H54 (cell line): ENCODE measurements around the gene ENDOV.

ENCODE experiments used
- DNase-seq: peaks from one replicate; pipeline ENCODE4 v3.0.0; 2011; ENCODE audit warnings: low spot score, mixed read lengths; ENCODE audit not compliant: insufficient read length
- FAIRE-seq: peaks from 3 replicates; lab custom pipeline; 2011; peaks lifted over from hg19 to GRCh38; lab: Jason Lieb, UNC
- POLR2A ChIP-seq: IDR thresholded peaks from 2 replicates; pipeline ENCODE4 v1.6.1; 2011; ENCODE audit warnings: low read depth, mild to moderate bottlenecking, low read length

The ENDOV gene

GRCh38 chr17:80426671-80427326 lies 11.8 kb downstream of the ENDOV start:
- no peak for TF ChIP-seq POLR2A
- DNase-seq: peak; percentile 90
- no peak for FAIRE-seq

DNA sequence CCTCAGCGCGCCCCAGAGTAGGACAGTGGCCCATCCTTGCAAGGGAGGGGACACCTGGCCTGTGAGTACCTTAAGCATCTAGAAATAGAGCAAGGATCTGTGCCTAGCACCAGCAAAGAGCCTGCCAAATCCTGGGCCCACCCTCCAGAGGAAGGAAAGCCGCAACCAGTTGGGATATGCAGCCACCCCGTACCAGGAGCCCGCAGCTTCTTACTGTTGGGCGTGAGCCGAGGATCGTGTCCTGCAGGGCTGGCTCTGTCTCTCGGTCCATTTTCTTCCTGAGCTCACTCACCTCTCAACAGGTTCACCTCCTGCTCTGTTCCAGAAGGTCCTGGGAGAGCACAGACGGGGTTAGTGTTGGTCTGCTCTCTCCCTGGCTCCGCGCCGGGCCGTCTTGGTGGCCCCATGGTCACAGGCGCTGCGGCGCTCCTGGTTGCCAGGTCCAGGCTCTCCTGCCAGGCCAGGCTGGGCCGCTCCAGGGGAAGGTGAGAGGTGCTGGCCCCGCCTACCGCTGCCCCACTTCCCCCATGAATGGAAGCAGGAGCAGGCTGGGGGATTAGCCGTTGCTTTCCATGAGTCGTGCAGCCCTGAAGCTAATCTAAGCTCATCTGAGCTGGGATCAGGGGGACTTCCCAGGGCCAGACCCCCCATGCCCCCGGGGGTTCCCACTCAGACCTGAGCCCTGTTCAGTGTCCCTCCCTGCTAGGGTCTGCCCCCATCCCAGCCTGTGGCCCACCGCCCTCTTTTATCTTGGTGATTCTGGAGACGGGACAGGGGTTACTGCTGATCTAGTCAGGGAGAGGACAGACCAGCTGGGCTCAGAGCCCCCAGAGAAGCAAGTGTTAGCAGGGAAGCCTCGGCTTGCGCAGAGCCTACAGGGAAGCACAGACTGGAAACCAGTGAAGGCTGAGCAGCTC lies 12.7 kb downstream of the ENDOV start:
- no peak for TF ChIP-seq POLR2A
- FAIRE-seq: no peak
- no peak for DNase-seq

GRCh38 chr17:80428363-80428762 lies 13.4 kb downstream of the ENDOV start:
- no peak for DNase-seq
- no peak for TF ChIP-seq POLR2A
- FAIRE-seq: no peak

DNA sequence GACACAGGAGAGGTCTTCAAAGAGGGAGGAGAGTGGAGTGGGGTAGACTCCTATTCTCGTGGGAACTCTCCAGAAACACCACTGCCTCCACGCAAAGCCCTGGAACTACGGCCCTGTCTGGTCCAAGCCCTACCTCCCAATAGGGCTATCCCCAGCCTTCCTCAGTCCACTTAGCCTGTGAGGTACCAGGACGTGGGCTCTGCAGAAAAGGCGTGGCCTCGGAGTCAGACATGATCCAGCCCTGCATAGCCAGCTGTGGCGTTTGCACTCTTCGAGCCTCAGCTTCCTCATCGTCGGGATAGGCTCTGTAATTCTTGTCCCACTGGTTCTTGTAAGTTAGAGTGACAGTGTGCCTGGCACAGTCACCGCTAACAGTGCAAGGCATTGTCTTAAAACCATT lies 13.8 kb downstream of the ENDOV start:
- no peak for TF ChIP-seq POLR2A
- DNase-seq (no peak), FAIRE-seq (no peak)

DNA sequence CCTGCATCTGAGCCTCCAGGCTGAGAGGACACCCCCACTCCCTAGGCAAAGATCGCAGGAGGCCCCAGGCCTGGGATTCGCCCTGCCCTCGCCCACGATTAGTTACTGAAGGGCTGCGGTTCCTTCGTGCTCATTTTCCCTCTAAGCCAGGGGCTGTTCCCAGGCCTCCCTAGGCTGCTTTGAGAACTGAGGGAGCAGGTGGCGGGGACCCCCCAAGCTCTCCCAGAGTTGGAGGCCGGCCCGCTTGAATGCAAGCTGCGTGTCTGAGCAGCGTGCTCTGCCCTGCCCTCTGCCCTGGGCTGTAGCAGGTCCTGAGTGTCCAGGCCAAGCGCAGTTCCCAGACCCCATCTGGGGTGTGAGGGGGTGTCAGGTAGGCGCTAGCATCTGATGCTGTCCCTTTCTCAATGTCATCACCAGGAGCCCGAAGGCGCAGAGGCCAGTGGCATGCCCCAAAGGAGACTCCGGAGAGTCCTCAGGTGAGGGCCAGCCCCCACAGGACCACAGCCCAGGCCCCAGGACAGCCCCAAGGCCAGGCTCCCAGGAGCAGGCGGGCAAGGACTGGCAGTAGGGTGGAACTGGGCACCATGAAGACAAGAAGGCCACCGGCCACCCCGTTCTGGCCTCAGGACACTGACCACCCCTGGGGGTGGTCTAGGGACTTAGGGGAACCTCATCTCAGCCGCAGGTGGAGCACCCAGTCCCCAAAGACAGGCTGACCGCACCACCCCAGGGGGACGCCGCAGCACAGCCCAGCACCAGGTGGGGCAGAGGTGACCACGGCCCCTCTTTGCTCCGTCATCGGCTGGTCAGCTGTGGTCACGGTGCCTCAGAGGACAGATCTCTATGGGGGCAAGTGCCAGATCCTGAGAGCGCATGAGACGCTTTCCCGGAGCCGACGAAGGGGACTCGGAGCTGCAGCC lies 14.6 kb downstream of the ENDOV start:
- no peak for TF ChIP-seq POLR2A
- no peak for FAIRE-seq
- no peak for DNase-seq

DNA sequence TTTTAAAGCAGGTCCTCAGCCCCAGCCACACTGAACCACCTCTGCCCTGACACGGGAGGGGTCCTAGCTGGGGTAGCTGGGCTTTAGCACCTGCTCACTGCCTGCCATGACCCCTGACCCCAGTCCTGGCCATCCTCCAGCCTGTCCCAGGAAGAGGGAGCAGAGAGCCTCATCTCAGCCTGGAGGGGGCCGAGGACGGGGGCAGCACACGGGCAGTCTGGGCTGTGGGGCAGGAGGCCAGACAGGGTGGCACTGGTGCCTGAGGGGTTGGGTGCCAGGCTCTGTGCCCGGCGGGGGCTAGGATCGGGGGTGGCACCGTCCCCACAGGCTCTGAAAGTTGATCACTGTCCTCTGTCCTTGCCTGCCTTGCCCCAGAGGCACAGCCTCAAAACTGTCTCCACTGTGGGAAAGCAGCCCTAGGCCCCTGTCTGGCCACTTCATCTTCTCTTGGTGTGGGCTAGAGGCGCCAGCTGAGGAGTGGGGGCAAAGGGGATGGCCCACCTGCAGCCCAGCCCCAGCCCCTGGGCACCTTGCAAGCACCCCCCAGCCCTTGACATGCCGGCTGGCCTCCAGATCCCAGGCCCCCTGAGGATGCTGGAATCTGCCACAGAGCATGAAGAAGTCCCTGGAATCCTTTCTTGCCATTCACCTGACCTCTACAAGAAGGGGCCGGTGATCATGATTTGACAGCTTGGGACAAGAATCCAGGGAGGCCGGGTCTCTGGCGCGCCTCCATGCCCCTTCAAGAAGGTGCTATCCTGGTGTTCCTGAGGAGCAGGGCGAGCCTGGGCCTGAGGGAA lies 15.7 kb downstream of the ENDOV start:
- FAIRE-seq: no peak
- TF ChIP-seq POLR2A: no peak
- DNase-seq: no peak

- TF ChIP-seq POLR2A: no peak
- DNase-seq (no peak), FAIRE-seq (no peak)
Observed at GRCh38 chr17:80431246-80432195, 16.6 kb downstream of the ENDOV start.

DNA sequence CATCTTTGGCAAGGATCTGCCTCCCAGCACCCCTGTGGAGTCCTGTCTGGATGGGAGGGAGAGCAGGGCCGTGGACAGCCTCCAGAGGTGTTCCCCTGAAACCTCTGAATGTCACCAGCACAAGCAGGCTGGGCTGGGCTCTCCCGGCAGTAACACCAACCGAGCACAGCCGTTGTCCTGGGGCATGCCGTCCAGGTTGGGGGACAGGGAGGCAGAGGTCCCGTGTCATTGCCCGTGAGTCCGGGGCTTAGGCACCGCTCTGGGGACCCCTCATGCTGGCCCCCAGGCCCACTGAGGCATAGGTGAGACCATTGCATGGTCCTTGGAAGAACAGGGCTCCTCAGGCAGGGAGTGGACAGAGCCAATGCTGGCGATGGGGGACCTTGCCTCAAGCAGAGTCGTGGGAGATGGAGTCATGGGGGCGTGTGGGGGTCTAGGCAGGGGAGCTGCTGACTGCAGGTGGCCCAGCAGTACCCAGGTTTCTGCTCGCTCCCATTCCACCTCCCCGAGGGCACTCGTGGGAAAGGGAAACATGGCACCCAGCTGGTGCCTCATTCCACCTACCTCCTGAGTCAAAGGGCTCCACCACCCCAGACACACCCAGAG lies 17.5 kb downstream of the ENDOV start:
- DNase-seq: no peak
- no peak for TF ChIP-seq POLR2A
- FAIRE-seq: no peak

DNA sequence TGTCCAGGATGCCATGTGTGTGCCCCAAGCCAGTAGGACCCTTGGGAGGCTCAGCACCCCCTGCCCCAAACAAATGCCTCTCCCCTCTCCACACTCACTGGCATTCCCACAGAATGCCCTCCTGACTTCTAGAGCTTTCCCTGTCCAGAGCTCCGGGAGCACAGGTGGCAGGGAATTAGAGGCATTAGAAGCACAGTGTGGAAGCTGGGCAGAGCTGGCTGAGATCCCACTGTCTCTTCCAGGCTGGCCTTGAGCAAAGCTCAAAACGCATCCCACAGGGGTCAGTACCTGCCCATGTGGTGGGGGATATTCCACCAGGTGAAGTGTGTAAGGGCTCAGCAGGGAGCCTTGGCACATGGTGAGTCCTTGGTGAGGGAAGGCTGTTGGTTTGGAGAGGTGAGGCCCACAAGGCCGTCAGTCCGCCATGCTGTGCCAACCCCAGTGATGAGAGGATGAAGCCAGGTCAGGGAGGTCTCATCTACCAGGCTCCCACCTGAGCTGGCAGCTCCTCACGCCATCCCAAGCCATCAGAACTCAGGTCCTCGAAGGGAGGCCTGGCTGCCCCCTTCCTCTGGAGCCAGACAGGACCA lies 18.1 kb downstream of the ENDOV start:
- TF ChIP-seq POLR2A: no peak
- FAIRE-seq (no peak), DNase-seq (no peak)

DNA sequence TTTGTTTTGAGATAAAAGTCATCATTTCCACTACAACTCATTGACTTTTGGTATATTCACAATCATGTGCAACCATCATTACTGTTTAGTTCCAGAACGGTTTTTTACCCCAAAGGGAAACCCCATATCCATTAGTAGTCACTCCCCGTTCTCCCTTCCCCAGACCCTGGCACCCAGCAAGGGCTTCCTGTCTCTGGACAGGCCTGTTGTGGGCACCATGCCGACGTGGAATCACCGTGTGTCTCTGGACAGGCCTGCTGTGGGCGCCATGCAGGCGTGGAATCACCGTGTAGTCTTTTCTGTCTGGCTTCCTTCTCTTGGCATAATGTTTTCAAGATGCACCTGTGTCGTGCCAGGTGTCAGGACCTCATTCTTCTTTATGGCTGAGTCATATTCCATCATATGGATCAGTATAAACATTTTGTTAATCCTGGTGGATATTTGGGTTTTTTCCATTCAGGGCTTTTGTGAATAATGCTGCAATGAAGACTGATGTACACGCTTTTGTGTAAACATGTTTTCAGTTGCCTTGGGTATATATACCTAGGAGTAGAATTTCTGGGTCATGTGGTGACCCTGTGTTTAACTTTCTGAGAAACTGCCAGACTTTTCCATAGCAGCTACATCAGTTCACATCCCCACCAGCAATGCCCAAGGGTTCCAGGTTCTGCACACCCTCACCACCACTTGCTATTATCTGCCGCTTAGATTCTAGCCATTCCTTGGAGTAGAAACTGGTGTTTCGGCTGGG lies 19.1 kb downstream of the ENDOV start:
- no peak for DNase-seq
- no peak for FAIRE-seq
- no peak for TF ChIP-seq POLR2A

GRCh38 chr17:80437532-80437931 lies 22.6 kb downstream of the ENDOV start:
- DNase-seq (no peak), FAIRE-seq (no peak)
- no peak for TF ChIP-seq POLR2A
